Nephron (organoid): ENCODE data around the gene L3MBTL1.
"Not testable (repeated sequence)": the region's sequence is repeated elsewhere in the genome, so short reads cannot be mapped to it uniquely, and the experiment has no call there.

Experiments
- H3K27ac Mint-ChIP-seq, 3 experiments: 2 replicates each; pipeline ENCODE4 v1.8.0; 2020; ENCODE audit warnings: mixed read lengths in 3 of 3, mild to moderate bottlenecking in 2 of 3, moderate library complexity in 1 of 3
- H3K27me3 Mint-ChIP-seq: 2 replicates; pipeline ENCODE4 v1.8.0; 2021; ENCODE audit warnings: low read depth, mild to moderate bottlenecking, moderate library complexity, mixed read lengths
- H3K36me3 Mint-ChIP-seq: 2 replicates; pipeline ENCODE4 v1.8.0; 2020; ENCODE audit warnings: low read depth, mixed read lengths
- H3K4me1 Mint-ChIP-seq: 2 replicates; pipeline ENCODE4 v1.8.0; 2020; ENCODE audit warnings: mixed read lengths
- H3K4me3 Mint-ChIP-seq, 3 experiments: 2 replicates each; pipeline ENCODE4 v1.8.0; 2020; ENCODE audit warnings: mild to moderate bottlenecking in 3 of 3, mixed read lengths in 3 of 3, moderate library complexity in 2 of 3
- H3K9me3 Mint-ChIP-seq: 2 replicates; pipeline ENCODE4 v1.8.0; 2020; ENCODE audit warnings: mixed read lengths
- CTCF ChIP-seq, 3 experiments: fragments of 200-600 bp; sonication (generic); IDR thresholded peaks; one replicate each; pipeline ENCODE4 v1.5.0; 2021; ENCODE audit warnings: antibody characterized with exemption in 3 of 3; ENCODE audit not compliant: unreplicated experiment in 3 of 3

The L3MBTL1 gene

GRCh38 chr20:43490038-43490437 is 17.5 kb upstream of the L3MBTL1 start:
- H3K9me3 Mint-ChIP-seq = peaks cover 18% of the 10 kb centered on the region
- H3K27ac Mint-ChIP-seq = no peak overlapping the region
- H3K4me3 Mint-ChIP-seq = no peak overlapping the region
- TF ChIP-seq CTCF (IDR thresholded peaks at IDR 0.05; ENCODE audit: unreplicated experiment in 3 of 3) = no peak
- H3K27me3 Mint-ChIP-seq = no peaks in the 10 kb centered on the region
- H3K4me1 Mint-ChIP-seq = no peaks in the 10 kb centered on the region
- peaks cover 6% of the 10 kb centered on the region for H3K36me3 Mint-ChIP-seq

- no peaks in the 10 kb centered on the region for H3K36me3 Mint-ChIP-seq
- H3K4me1 Mint-ChIP-seq = no peaks in the 10 kb centered on the region
- no peak overlapping the region for H3K27ac Mint-ChIP-seq
- H3K27me3 Mint-ChIP-seq = no peaks in the 10 kb centered on the region
- no peak overlapping the region for H3K4me3 Mint-ChIP-seq
- TF ChIP-seq CTCF (IDR thresholded peaks at IDR 0.05; ENCODE audit: unreplicated experiment in 3 of 3) = no peak
- H3K9me3 Mint-ChIP-seq = peaks cover 11% of the 10 kb centered on the region
These were observed 15.4 kb upstream of the L3MBTL1 start for GRCh38 chr20:43492101-43492500.

GRCh38 chr20:43495388-43495787 is 12.1 kb upstream of the L3MBTL1 start:
- Mint-ChIP-seq H3K27ac (no peak overlapping the region), H3K9me3 (no peaks in the 10 kb centered on the region), H3K4me3 (no peak overlapping the region), H3K27me3 (no peaks in the 10 kb centered on the region), H3K4me1 (no peaks in the 10 kb centered on the region), H3K36me3 (no peaks in the 10 kb centered on the region)
- no peak for TF ChIP-seq CTCF (IDR thresholded peaks at IDR 0.05; ENCODE audit: unreplicated experiment in 3 of 3)

- not testable (repeated sequence) for H3K4me3 Mint-ChIP-seq, H3K9me3 Mint-ChIP-seq, H3K27ac Mint-ChIP-seq, H3K36me3 Mint-ChIP-seq, H3K4me1 Mint-ChIP-seq
- H3K27me3 Mint-ChIP-seq = peaks cover 38% of the 10 kb centered on the region
These were observed 5.5 kb upstream of the L3MBTL1 start for GRCh38 chr20:43502021-43502420.

GRCh38 chr20:43506238-43506637 is 1.3 kb upstream of the L3MBTL1 start:
- peaks cover 46% of the 10 kb centered on the region for H3K27me3 Mint-ChIP-seq
- H3K4me1 Mint-ChIP-seq = no peaks in the 10 kb centered on the region
- H3K9me3 Mint-ChIP-seq = no peaks in the 10 kb centered on the region
- H3K36me3 Mint-ChIP-seq = no peaks in the 10 kb centered on the region
- no peak for TF ChIP-seq CTCF (IDR thresholded peaks at IDR 0.05; ENCODE audit: unreplicated experiment in 3 of 3)
- H3K4me3 Mint-ChIP-seq = peak overlapping the region; percentile 50 to 76 (median 68)
- no peak overlapping the region for H3K27ac Mint-ChIP-seq

- H3K9me3 Mint-ChIP-seq = no peaks in the 10 kb centered on the region
- peak overlapping the region; percentile 77 to 84 (median 82) for H3K4me3 Mint-ChIP-seq
- TF ChIP-seq CTCF (IDR thresholded peaks at IDR 0.05; ENCODE audit: unreplicated experiment in 3 of 3) = no peak
- no peak overlapping the region for H3K27ac Mint-ChIP-seq
- no peaks in the 10 kb centered on the region for H3K36me3 Mint-ChIP-seq
- H3K4me1 Mint-ChIP-seq = no peaks in the 10 kb centered on the region
- H3K27me3 Mint-ChIP-seq = peaks cover 39% of the 10 kb centered on the region
These were observed 609 bp downstream of the L3MBTL1 start for GRCh38 chr20:43508106-43508505.
